Upper lobe of left lung (tissue), 6 donors: ENCODE results near the gene TRPM2. TPM values are rescaled to one million over a fixed set of nuclear protein-coding genes. Genes with fewer than 3 reads are reported as not detected.

Source experiments
- ATAC-seq, 2 donors: fragments of 200-7000 bp; cut with Tn5 transposase; one replicate each; pipeline ENCODE4 v1.9.1; 2022; ENCODE audit warnings: mild to moderate bottlenecking in 2 of 2, moderate library complexity in 2 of 2; ENCODE audit not compliant: low FRiP score in 2 of 2
- DNase-seq, 2 donors: peaks; one replicate each; pipeline ENCODE4 v3.0.0-alpha.2; 2019 to 2020
- H3K27ac ChIP-seq, 4 donors: fragments of 200-600 bp; sonication (generic); one replicate each; pipeline ENCODE4 v1.5.1; 2016 to 2019
- H3K27me3 ChIP-seq, 4 donors: fragments of 200-600 bp; sonication (generic); one replicate each; pipeline ENCODE4 v1.5.1; 2017 to 2019
- H3K36me3 ChIP-seq, 4 donors: fragments of 200-600 bp; sonication (generic); one replicate each; pipeline ENCODE4 v1.5.1; 2016 to 2019
- H3K4me1 ChIP-seq, 4 donors: fragments of 200-600 bp; sonication (generic); one replicate each; pipeline ENCODE4 v1.5.1; 2018 to 2019
- H3K4me3 ChIP-seq, 4 donors: fragments of 200-600 bp; sonication (generic); one replicate each; pipeline ENCODE4 v1.5.1; 2017 to 2019; ENCODE audit warnings: mild to moderate bottlenecking in 2 of 4, moderate library complexity in 1 of 4
- H3K9me3 ChIP-seq, 4 donors: fragments of 200-600 bp; sonication (generic); one replicate each; pipeline ENCODE4 v1.5.1; 2018 to 2019
- EP300 ChIP-seq, 4 donors: sonication (generic); formaldehyde crosslinking; IDR thresholded peaks; one replicate each; pipeline ENCODE4 v1.5.1; 2017; ENCODE audit warnings: antibody characterized with exemption in 4 of 4, control low read depth in 2 of 4
- POLR2A ChIP-seq, 4 donors: fragments of 450-650 bp; IDR thresholded peaks; one replicate each; pipeline ENCODE4 v1.5.1; 2016 to 2017; ENCODE audit warnings: antibody characterized with exemption in 4 of 4, mild to moderate bottlenecking in 2 of 4
- POLR2AphosphoS5 ChIP-seq, 2 donors: sonication (generic); formaldehyde crosslinking; IDR thresholded peaks; one replicate each; pipeline ENCODE4 v1.5.1; 2017; ENCODE audit warnings: antibody characterized with exemption in 2 of 2
- WGBS, 2 donors: methylation state at CpG; one replicate each; pipeline ENCODE4 v1.1.5; 2017 to 2018; 5-methylcytosine and 5-hydroxymethylcytosine counted together
- total RNA-seq, 6 donors: library from RNA; depleted of rRNA in 4 of 6; stranded (reverse); fragments of >200 nt in 4 of 6; gene quantifications; one replicate each; pipeline versions ENCODE4 v1.1.0 to v1.2.1, GENCODE V29; 2016 to 2021
- TF ChIP-seq, protein P1 (sequence below), 6 experiments: fragments of 450-650 bp in 4 of 6; fragments of 200-600 bp in 2 of 6; sonication (generic) in 2 of 6; IDR thresholded peaks; one replicate each; pipeline ENCODE4 v1.5.1; 2016 to 2019; ENCODE audit warnings: antibody characterized with exemption in 6 of 6
- donor health status: DM: no; HTN: no; CAD: no; lungs with moderate emphysema.
- donor health status: DM: no; HTN: yes; CAD: no; lungs with severe emphysema.

TRPM2 gene
- total RNA-seq, 6 donors from 2014 or later = 2.2 to 37.7 (median 12.7) TPM

DNA sequence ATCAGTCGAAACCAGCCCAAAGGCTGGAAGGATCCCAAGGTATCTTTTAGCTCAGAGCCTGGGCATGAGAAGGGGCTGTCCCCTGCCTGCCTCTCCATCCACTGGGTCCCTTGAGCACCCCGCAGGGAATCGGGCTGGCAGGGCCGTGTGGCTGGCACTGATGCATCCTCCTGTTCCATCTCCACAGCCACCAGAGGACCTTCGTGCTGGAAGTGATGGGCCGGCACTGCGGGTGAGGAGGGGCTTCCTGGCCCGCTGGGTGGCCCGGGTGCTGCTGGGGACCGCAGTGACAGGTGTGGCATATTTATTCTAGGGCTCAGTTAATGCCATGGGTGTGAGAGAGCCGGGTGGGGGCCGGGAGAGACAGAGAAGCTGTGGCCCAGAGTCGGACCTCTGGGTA, 40.0 kb upstream of the TRPM2 start:
- Histone ChIP-seq H3K9me3 (no peaks in the 10 kb centered on the region), H3K36me3 (peaks cover 11 to 89% (median 70%) of the 10 kb centered on the region in 4 donors), H3K4me3 (no peak overlapping the region), H3K4me1 (no peaks in the 10 kb centered on the region), H3K27me3 (no peaks in the 10 kb centered on the region), H3K27ac (no peak overlapping the region)
- peak in 1 of 2 donors; percentile 62 for DNase-seq
- 88 to 97% methylated on average over 4 to 11 of the region's 13 CpGs for WGBS, 2 donors
- TF ChIP-seq, protein P1, sequence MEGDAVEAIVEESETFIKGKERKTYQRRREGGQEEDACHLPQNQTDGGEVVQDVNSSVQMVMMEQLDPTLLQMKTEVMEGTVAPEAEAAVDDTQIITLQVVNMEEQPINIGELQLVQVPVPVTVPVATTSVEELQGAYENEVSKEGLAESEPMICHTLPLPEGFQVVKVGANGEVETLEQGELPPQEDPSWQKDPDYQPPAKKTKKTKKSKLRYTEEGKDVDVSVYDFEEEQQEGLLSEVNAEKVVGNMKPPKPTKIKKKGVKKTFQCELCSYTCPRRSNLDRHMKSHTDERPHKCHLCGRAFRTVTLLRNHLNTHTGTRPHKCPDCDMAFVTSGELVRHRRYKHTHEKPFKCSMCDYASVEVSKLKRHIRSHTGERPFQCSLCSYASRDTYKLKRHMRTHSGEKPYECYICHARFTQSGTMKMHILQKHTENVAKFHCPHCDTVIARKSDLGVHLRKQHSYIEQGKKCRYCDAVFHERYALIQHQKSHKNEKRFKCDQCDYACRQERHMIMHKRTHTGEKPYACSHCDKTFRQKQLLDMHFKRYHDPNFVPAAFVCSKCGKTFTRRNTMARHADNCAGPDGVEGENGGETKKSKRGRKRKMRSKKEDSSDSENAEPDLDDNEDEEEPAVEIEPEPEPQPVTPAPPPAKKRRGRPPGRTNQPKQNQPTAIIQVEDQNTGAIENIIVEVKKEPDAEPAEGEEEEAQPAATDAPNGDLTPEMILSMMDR (IDR thresholded peaks at IDR 0.05) = no peak
- TF ChIP-seq POLR2A (IDR thresholded peaks at IDR 0.05) (no peak), POLR2AphosphoS5 (IDR thresholded peaks at IDR 0.05) (no peak)
- ATAC-seq = no peak

DNA sequence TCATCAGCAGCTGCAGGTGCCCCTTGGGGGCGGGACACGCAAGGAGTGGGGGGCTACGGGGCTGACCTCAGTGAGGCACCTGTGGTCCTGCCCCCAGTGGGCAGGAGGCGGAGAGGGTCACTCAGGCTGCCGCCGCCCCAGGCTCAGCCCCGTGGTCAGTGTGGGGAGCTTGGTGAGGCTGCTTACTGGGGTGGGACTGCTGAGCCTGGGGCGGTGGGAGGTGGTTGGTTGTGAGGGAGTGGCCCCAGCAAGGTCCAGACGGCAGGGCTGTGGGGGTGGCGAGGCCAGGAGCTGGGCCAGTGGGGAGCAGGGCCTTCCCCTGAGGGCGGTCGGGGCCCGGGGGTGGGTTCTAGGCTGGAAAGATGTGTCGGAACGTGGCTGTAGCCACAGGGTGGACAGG, 39.3 kb upstream of the TRPM2 start:
- peaks cover 11 to 92% (median 75%) of the 10 kb centered on the region in 4 donors for H3K36me3 ChIP-seq
- peak in 1 of 2 donors; percentile 74 for DNase-seq

DNA sequence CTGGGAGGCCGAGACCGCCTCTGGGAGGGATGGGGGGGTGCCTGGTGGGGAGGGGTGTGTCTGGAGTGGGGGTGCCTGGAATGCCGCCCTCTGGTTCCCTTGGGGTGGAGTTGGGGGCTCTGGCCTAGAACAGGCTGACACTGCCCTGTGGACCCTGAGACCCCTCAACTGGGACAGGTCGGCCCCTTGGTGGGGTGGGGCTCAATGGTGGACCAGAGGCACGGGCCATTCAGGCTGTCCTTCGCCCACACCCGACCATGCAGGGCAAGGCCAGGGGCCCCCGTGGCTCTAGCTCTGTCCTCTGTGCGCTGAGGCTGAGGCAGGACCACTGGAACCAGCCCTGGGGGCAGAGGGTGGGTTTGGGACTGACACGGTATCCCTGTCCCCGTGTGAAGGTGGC, 38.9 kb upstream of the TRPM2 start:
- H3K27me3 ChIP-seq = no peaks in the 10 kb centered on the region
- no peak overlapping the region for H3K4me3 ChIP-seq
- DNase-seq (peak in 1 of 2 donors; percentile 63), ATAC-seq (no peak)
- H3K36me3 ChIP-seq = peaks cover 11 to 95% (median 80%) of the 10 kb centered on the region in 4 donors
- no peaks in the 10 kb centered on the region for H3K9me3 ChIP-seq
- H3K4me1 ChIP-seq = no peaks in the 10 kb centered on the region
- 80 to 94% methylated on average over 1 to 10 of the region's 11 CpGs for WGBS, 2 donors
- no peak overlapping the region for H3K27ac ChIP-seq
- TF ChIP-seq POLR2AphosphoS5 (IDR thresholded peaks at IDR 0.05) (no peak), EP300 (IDR thresholded peaks at IDR 0.05) (no peak), POLR2A (IDR thresholded peaks at IDR 0.05) (no peak)
- TF ChIP-seq, protein P1 (IDR thresholded peaks at IDR 0.05) = no peak

More for the DNA sequence above, 39.3 kb upstream of the TRPM2 start:
- H3K9me3 ChIP-seq = no peaks in the 10 kb centered on the region
- no peak overlapping the region for H3K27ac ChIP-seq
- ATAC-seq = no peak
- WGBS, 2 donors = 84 to 94% methylated on average over 8 to 15 of the region's 15 CpGs
- no peaks in the 10 kb centered on the region for H3K27me3 ChIP-seq
- H3K4me3 ChIP-seq = no peak overlapping the region
- no peaks in the 10 kb centered on the region for H3K4me1 ChIP-seq
- TF ChIP-seq EP300 (IDR thresholded peaks at IDR 0.05) (no peak), POLR2A (IDR thresholded peaks at IDR 0.05) (no peak), POLR2AphosphoS5 (IDR thresholded peaks at IDR 0.05) (no peak)
- TF ChIP-seq, protein P1 (IDR thresholded peaks at IDR 0.05) = no peak

DNA sequence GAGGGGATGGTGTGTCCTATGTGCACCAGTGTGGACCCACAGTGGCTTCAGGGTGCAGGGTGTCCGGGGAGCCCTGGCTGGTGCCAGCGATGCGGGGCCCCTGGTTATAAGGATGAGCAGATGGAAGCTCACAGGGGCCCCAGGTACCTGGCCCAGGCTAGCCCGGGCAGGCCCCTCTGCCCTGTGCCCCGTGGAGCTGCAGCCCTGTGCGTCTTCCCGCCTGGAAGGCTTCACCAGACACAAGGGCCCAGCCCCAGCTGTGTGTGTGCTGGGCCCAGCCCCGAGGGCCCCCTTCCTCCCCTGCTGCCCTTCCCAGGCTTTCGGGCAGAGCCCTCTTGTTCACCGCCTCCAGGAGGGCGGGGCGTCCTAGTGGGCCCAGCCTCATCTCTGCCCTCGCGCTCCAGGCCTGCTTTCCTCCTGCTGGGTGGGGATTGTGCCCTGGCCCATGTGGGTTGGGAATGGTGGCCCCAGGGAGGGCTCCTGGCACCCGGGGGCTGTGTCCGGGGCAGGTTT, 37.7 kb upstream of the TRPM2 start:
- no peaks in the 10 kb centered on the region for H3K4me1 ChIP-seq
- ATAC-seq = no peak
- no peaks in the 10 kb centered on the region for H3K27me3 ChIP-seq
- H3K36me3 ChIP-seq = peaks cover 15 to 97% (median 84%) of the 10 kb centered on the region in 4 donors
- H3K4me3 ChIP-seq = no peak overlapping the region
- no peak overlapping the region for H3K27ac ChIP-seq
- no peak for TF ChIP-seq POLR2AphosphoS5 (IDR thresholded peaks at IDR 0.05)
- TF ChIP-seq, protein P1 (IDR thresholded peaks at IDR 0.05) = no peak
- TF ChIP-seq POLR2A (IDR thresholded peaks at IDR 0.05) = no peak
- TF ChIP-seq EP300 (IDR thresholded peaks at IDR 0.05) = no peak
- DNase-seq = peak in 1 of 2 donors; percentile 79
- H3K9me3 ChIP-seq = no peaks in the 10 kb centered on the region
- WGBS, 2 donors = 91% methylated on average over 16 of the region's 16 CpGs; no CpG with 5 or more reads in 1 of the 2 donors
